H1 (cell line): ENCODE measurements around the gene PTPN5. TPM values are rescaled to one million over a fixed set of nuclear protein-coding genes. Genes with fewer than 3 reads are reported as not detected.
A peak's percentile ranks its signal among the peaks of the same experiment; 100 is the strongest.

Experiments
- CTCF ChIA-PET: fragments of 300-600 bp; sonication (Branson Sonifier 250); formaldehyde crosslinking; loops from one replicate; lab custom pipeline; 2021; ENCODE audit not compliant: partially characterized antibody; lab: Charles Lee
- POLR2A ChIA-PET: fragments of 300-600 bp; sonication (Branson Sonifier 250); formaldehyde crosslinking; loops from one replicate; lab custom pipeline; 2021; ENCODE audit warnings: inconsistent platforms; ENCODE audit not compliant: partially characterized antibody; lab: Charles Lee
- DNase-seq, 2 experiments: peaks; one replicate each; pipeline versions ENCODE4 v3.0.0 to v3.0.0-alpha.2; 2010 to 2022; ENCODE audit warnings: low spot score in 2 of 2, low read depth in 1 of 2, mixed read lengths in 1 of 2
- FAIRE-seq: peaks from 2 replicates; lab custom pipeline; 2011; peaks lifted over from hg19 to GRCh38; lab: Jason Lieb, UNC
- H2AFZ ChIP-seq: 2 replicates; pipeline ENCODE4 v1.8.1; 2012; ENCODE audit warnings: low read length, inconsistent platforms
- H2AK5ac ChIP-seq: 2 replicates; pipeline ENCODE4 v1.6.1; 2013; ENCODE audit warnings: low read depth, low read length
- H2BK120ac ChIP-seq: replicated peaks from 2 replicates; pipeline ENCODE3; 2013; ENCODE audit warnings: low read depth, low read length, inconsistent platforms
- H2BK12ac ChIP-seq: 2 replicates; pipeline ENCODE4 v1.6.1; 2013; ENCODE audit warnings: low read depth, low read length
- H2BK15ac ChIP-seq: 2 replicates; pipeline ENCODE4 v1.6.1; 2013; ENCODE audit warnings: low read length
- H2BK20ac ChIP-seq: 2 replicates; pipeline ENCODE4 v1.6.1; 2013; ENCODE audit warnings: low read length
- H2BK5ac ChIP-seq: 2 replicates; pipeline ENCODE4 v1.6.1; 2013; ENCODE audit warnings: low read depth, low read length
- H3K14ac ChIP-seq: 2 replicates; pipeline ENCODE4 v1.6.1; 2013; ENCODE audit warnings: inconsistent platforms; ENCODE audit not compliant: insufficient read length
- H3K18ac ChIP-seq: 2 replicates; pipeline ENCODE4 v1.6.1; 2013; ENCODE audit warnings: low read length; ENCODE audit errors: extremely low read depth
- H3K23ac ChIP-seq: 2 replicates; pipeline ENCODE4 v1.6.1; 2013; ENCODE audit warnings: inconsistent platforms; ENCODE audit not compliant: insufficient read length
- H3K23me2 ChIP-seq: 2 replicates; pipeline ENCODE4 v1.6.1; 2013; ENCODE audit warnings: low read depth, low read length
- H3K27ac ChIP-seq: 2 replicates; pipeline ENCODE4 v1.6.1; 2011; ENCODE audit warnings: low read depth, low read length, inconsistent platforms
- H3K27me3 ChIP-seq, 4 experiments: replicated peaks in 1 of 4; 1 replicate in 1 of 4; 2 replicates in 3 of 4; pipeline versions ENCODE4 v1.6.1 to v1.8.1; 2011 to 2013; ENCODE audit warnings: low read length in 3 of 4, mild to moderate bottlenecking in 3 of 4, inconsistent platforms in 2 of 4, mixed read lengths in 2 of 4, moderate library complexity in 1 of 4; ENCODE audit not compliant: control insufficient read depth in 3 of 4, insufficient read depth in 3 of 4; ENCODE audit errors: extremely low read depth in 1 of 4
- H3K36me3 ChIP-seq, 4 experiments: 2 replicates each; pipeline versions ENCODE4 v1.6.1 to v1.8.1; 2011 to 2013; ENCODE audit warnings: mild to moderate bottlenecking in 4 of 4, low read length in 3 of 4, moderate library complexity in 2 of 4, control low read depth in 1 of 4, inconsistent platforms in 1 of 4; ENCODE audit not compliant: insufficient read depth in 4 of 4, control insufficient read depth in 2 of 4
- H3K4ac ChIP-seq: replicated peaks from 2 replicates; pipeline ENCODE3; 2013; ENCODE audit warnings: low read length, low read depth, mixed read lengths, inconsistent platforms; ENCODE audit not compliant: insufficient read length
- H3K4me1 ChIP-seq, 4 experiments: replicated peaks in 1 of 4; 1 replicate in 1 of 4; 2 replicates in 3 of 4; pipeline versions ENCODE4 v1.6.1 to v1.8.1; 2011 to 2013; ENCODE audit warnings: low read length in 3 of 4, inconsistent platforms in 2 of 4, mixed read lengths in 1 of 4; ENCODE audit not compliant: insufficient read depth in 4 of 4, control insufficient read depth in 3 of 4
- H3K4me2 ChIP-seq, 2 experiments: 2 replicates each; pipeline versions ENCODE4 v1.6.1 to v1.8.1; 2011 to 2013; ENCODE audit warnings: low read depth in 2 of 2, low read length in 2 of 2, control low read depth in 1 of 2, inconsistent platforms in 1 of 2, mild to moderate bottlenecking in 1 of 2; ENCODE audit not compliant: insufficient read depth in 1 of 2
- H3K4me3 ChIP-seq, 4 experiments: fragments of 200-600, 300-600 bp in 1 of 4; sonication (generic), shearing (Covaris generic), sonication (Bioruptor Twin) in 1 of 4; 2 replicates each; pipeline versions ENCODE4 v1.5.1 to v1.8.1; 2011 to 2016; ENCODE audit warnings: low read length in 4 of 4, low read depth in 3 of 4, control low read depth in 2 of 4, inconsistent platforms in 2 of 4, mild to moderate bottlenecking in 2 of 4, mixed read lengths in 1 of 4, moderate library complexity in 1 of 4; ENCODE audit not compliant: insufficient read depth in 2 of 4; ENCODE audit errors: extremely low read depth in 1 of 4
- H3K56ac ChIP-seq: replicated peaks from 2 replicates; pipeline ENCODE3; 2013; ENCODE audit warnings: low read depth, mild to moderate bottlenecking, mixed read lengths, low read length, inconsistent platforms; ENCODE audit not compliant: insufficient read length
- H3K79me1 ChIP-seq: 2 replicates; pipeline ENCODE4 v1.6.1; 2013; ENCODE audit warnings: low read depth, low read length, control low read depth
- H3K79me2 ChIP-seq, 2 experiments: 2 replicates each; pipeline versions ENCODE4 v1.6.1 to v1.8.1; 2012 to 2013; ENCODE audit warnings: low read length in 2 of 2, mild to moderate bottlenecking in 2 of 2, inconsistent platforms in 1 of 2; ENCODE audit not compliant: insufficient read depth in 2 of 2, control insufficient read depth in 1 of 2
- H3K9ac ChIP-seq, 4 experiments: replicated peaks in 1 of 4; 1 replicate in 1 of 4; 2 replicates in 3 of 4; pipeline versions ENCODE4 v1.6.1 to v1.8.1; 2011 to 2013; ENCODE audit warnings: low read depth in 3 of 4, low read length in 3 of 4, control low read depth in 2 of 4, mild to moderate bottlenecking in 2 of 4, moderate library complexity in 2 of 4, inconsistent platforms in 1 of 4; ENCODE audit errors: extremely low read depth in 1 of 4
- H3K9me3 ChIP-seq, 2 experiments: 2 replicates each; pipeline versions ENCODE4 v1.6.1 to v1.8.1; 2012 to 2013; ENCODE audit warnings: mild to moderate bottlenecking in 2 of 2, moderate library complexity in 2 of 2, control low read depth in 1 of 2, inconsistent platforms in 1 of 2, low read depth in 1 of 2, low read length in 1 of 2, mixed read lengths in 1 of 2; ENCODE audit not compliant: insufficient read depth in 2 of 2
- H4K20me1 ChIP-seq, 2 experiments: replicated peaks in 1 of 2; 2 replicates each; pipeline versions ENCODE3 to v1.8.1; 2011 to 2013; ENCODE audit warnings: inconsistent platforms in 2 of 2, low read length in 2 of 2, mild to moderate bottlenecking in 1 of 2; ENCODE audit not compliant: insufficient read depth in 2 of 2, control insufficient read depth in 1 of 2
- H4K5ac ChIP-seq: 2 replicates; pipeline ENCODE4 v1.6.1; 2013; ENCODE audit warnings: low read length, low read depth, mixed read lengths, inconsistent platforms; ENCODE audit not compliant: insufficient read length
- H4K8ac ChIP-seq: 2 replicates; pipeline ENCODE4 v1.8.0; 2013; ENCODE audit warnings: mild to moderate bottlenecking, moderate library complexity, low read length, inconsistent platforms; ENCODE audit not compliant: insufficient read depth; ENCODE audit errors: extremely low read depth
- H4K91ac ChIP-seq: replicated peaks from 2 replicates; pipeline ENCODE3; 2013; ENCODE audit warnings: low read length, mixed read lengths, inconsistent platforms; ENCODE audit not compliant: insufficient read length
- CBX5 ChIP-seq: fragments of 300-800, 300-1000 bp; sonication (generic); IDR thresholded peaks from 2 replicates; pipeline ENCODE4 v1.7.1; 2016; ENCODE audit warnings: antibody characterized with exemption, low read length, low read depth
- JUND ChIP-seq: IDR thresholded peaks from 2 replicates; pipeline ENCODE4 v1.6.1; 2011; ENCODE audit warnings: mild to moderate bottlenecking, improper control_type of control experiment, low read length
- POU5F1 ChIP-seq: IDR thresholded peaks from 2 replicates; pipeline ENCODE4 v1.6.1; 2011; ENCODE audit warnings: low read depth, mild to moderate bottlenecking, low read length, moderate library complexity
- WGBS, 2 experiments: shearing (Covaris generic) in 1 of 2; methylation state at CpG; one replicate each; pipeline versions ENCODE4 v1.1.6 to v1.1.7; 2013 to 2015; ENCODE audit warnings: low lambda C conversion rate in 2 of 2, mixed read lengths in 2 of 2, inconsistent platforms in 1 of 2, low coverage in 1 of 2, missing lambda C conversion rate in 1 of 2; ENCODE audit not compliant: insufficient replicate concordance in 2 of 2, insufficient coverage in 1 of 2, insufficient read length in 1 of 2; ENCODE audit errors: extremely low coverage in 1 of 2, missing lambda C conversion rate in 1 of 2; 5-methylcytosine and 5-hydroxymethylcytosine counted together
- polyA plus RNA-seq, 7 experiments: library from polyadenylated mRNA; depleted of rRNA in 3 of 7; stranded (reverse) in 5 of 7; unstranded in 2 of 7; fragments of >200 nt in 5 of 7; fragments of 200-250 nt in 2 of 7; gene quantifications; 1 replicate in 5 of 7; 2 replicates in 1 of 7; 4 replicates in 1 of 7; pipeline versions ENCODE4 v1.2.1 to v1.2.3, GENCODE V29; 2011 to 2013; ENCODE audit warnings: missing spikeins in 2 of 7, mixed read lengths in 2 of 7
- total RNA-seq: library from RNA; stranded (reverse); fragmentation: NEBNext Ultra II Directional; extraction: Animal tissue kit (Norgen Biotek cat#: 25700); gene quantifications from 2 replicates; pipeline ENCODE4 v1.2.1, GENCODE V29; 2021

Gene PTPN5
- total and polyA plus RNA-seq, 2 of the 8 experiments (the other 6 are each of a cell fraction or from before 2014, with no cell fraction given): 8.4 to 12.9 TPM

DNA sequence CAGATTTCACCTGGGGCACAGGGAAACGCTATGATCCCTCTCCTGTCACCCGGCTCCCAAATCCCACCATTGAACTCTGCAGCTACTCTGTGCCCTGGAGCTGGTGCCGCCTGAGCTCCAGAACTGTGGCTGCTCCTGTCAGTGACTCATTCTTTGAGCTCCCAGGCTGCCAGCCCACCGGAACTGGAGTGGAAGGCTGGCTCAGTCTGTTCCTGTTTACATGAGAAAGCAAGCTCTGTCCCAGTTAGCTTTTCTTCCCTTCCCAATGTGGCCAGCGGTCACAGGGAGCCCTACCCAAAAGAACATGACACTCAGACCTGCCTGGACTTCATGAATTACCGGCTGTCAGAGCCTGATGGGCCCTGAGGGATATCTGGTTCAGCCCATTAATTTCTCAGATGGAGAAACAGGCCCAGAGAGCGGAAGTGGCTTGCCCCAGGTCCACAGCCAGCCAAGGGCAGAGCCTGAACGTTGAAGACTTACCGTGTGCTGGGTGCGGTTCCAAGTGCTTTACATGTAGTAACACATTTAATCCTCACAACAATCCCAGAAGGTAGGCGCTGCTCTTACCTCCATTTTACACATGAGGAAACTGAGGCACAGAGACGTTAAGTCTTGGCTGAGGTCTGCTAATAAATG, 41.8 kb downstream of the PTPN5 start:
- Histone ChIP-seq H3K14ac (no peak overlapping the region), H2AK5ac (no peak overlapping the region), H3K18ac (peak overlapping the region; percentile 72; the same call in 1 of the 2 replicates), H3K27me3 (no peaks in the 10 kb centered on the region), H3K4me2 (no peak overlapping the region), H4K5ac (no peak overlapping the region), H4K8ac (peak overlapping the region; percentile 77; the same call in 1 of the 2 replicates), H3K4me1 (peaks cover 0 to 8% (median 4%) of the 10 kb centered on the region in 4 experiments; a peak in 4 of 7 replicates), H4K20me1 (no peaks in the 10 kb centered on the region), H3K23ac (no peak overlapping the region), H2AFZ (no peak overlapping the region), H3K9me3 (no peaks in the 10 kb centered on the region), H3K23me2 (no peaks in the 10 kb centered on the region), H2BK120ac (no peak overlapping the region), H2BK12ac (no peak overlapping the region), H3K56ac (no peak overlapping the region), H2BK15ac (0 out of 2 replicates have a peak overlapping the region, but pooled peaks have one; percentile 6), H2BK5ac (no peak overlapping the region), H3K4me3 (no peak overlapping the region), H3K9ac (no peak overlapping the region), H3K79me2 (no peaks in the 10 kb centered on the region), H3K36me3 (no peaks in the 10 kb centered on the region), H2BK20ac (no peak overlapping the region), H3K27ac (no peak overlapping the region), H3K79me1 (no peaks in the 10 kb centered on the region), H4K91ac (no peak overlapping the region), H3K4ac (no peak overlapping the region)
- 74% methylated on average over 12 of the region's 12 CpGs; no CpG with 5 or more reads in 1 of the 2 experiments for WGBS, 2 experiments
- FAIRE-seq: no peak
- POLR2A ChIA-PET: interaction anchor here (1.0 to 1.4 kb wide), 2 partner anchors 22 to 48 kb away, joined by 3 to 5 read pairs; no protein-coding TSS in a partner anchor
- TF ChIP-seq CBX5 (no peak), POU5F1 (no peak), JUND (peak; percentile 68; the same call in 1 of the 2 replicates)
- no peak for DNase-seq
- CTCF ChIA-PET: interaction anchor here (1.0 to 4.0 kb wide), 12 partner anchors 10 to 29 kb away, joined by 3 to 27 read pairs (median 7); no protein-coding TSS in a partner anchor
